IPS DF 6.9 (cell line): ENCODE data around the gene DMKN.
A peak's percentile ranks its signal among the peaks of the same experiment; 100 is the strongest.

Experiments used
- DNase-seq: peaks from one replicate; pipeline ENCODE4 v3.0.0-alpha.2; 2013; ENCODE audit warnings: low read depth, low spot score
- H3K27ac ChIP-seq: one replicate; pipeline ENCODE4 v1.5.1; 2013; ENCODE audit warnings: low read length, control low read depth
- H3K27me3 ChIP-seq: 2 replicates; pipeline ENCODE4 v1.6.1; 2013; ENCODE audit warnings: mild to moderate bottlenecking, low read length; ENCODE audit not compliant: control insufficient read depth, insufficient read depth
- H3K36me3 ChIP-seq: 2 replicates; pipeline ENCODE4 v1.6.1; 2013; ENCODE audit warnings: low read length; ENCODE audit not compliant: control insufficient read depth, insufficient read depth
- H3K4me1 ChIP-seq: 2 replicates; pipeline ENCODE4 v1.6.1; 2013; ENCODE audit warnings: low read length; ENCODE audit not compliant: control insufficient read depth, insufficient read depth
- H3K4me3 ChIP-seq: 2 replicates; pipeline ENCODE4 v1.5.1; 2013; ENCODE audit warnings: mild to moderate bottlenecking, low read length
- H3K9me3 ChIP-seq: 2 replicates; pipeline ENCODE4 v1.6.1; 2013; ENCODE audit warnings: low read length, inconsistent platforms; ENCODE audit not compliant: control insufficient read depth, insufficient read depth
- WGBS: extraction: QIAGEN DNeasy Blood & Tissue Kit; methylation state at CpG from one replicate; pipeline ENCODE4 v1.1.7; 2013; ENCODE audit warnings: mixed read lengths, missing lambda C conversion rate; ENCODE audit not compliant: insufficient read length, insufficient coverage; 5-methylcytosine and 5-hydroxymethylcytosine counted together

The DMKN gene

GRCh38 chr19:35546532-35546931 is 33.1 kb upstream of the DMKN start:
- no peaks in the 10 kb centered on the region for H3K9me3 ChIP-seq
- H3K36me3 ChIP-seq: peaks cover 21% of the 10 kb centered on the region
- no peak overlapping the region for H3K27ac ChIP-seq
- H3K27me3 ChIP-seq: no peaks in the 10 kb centered on the region
- DNase-seq: no peak
- WGBS: no CpG with 5 or more reads among the region's 8 CpGs
- H3K4me3 ChIP-seq: no peak overlapping the region; the same call in 1 of the 2 replicates
- H3K4me1 ChIP-seq: no peaks in the 10 kb centered on the region; the same call in 1 of the 2 replicates

- Histone ChIP-seq H3K27ac (no peak overlapping the region), H3K4me1 (no peaks in the 10 kb centered on the region; the same call in 1 of the 2 replicates), H3K36me3 (peaks cover 20% of the 10 kb centered on the region), H3K4me3 (peak overlapping the region; percentile 90), H3K27me3 (no peaks in the 10 kb centered on the region), H3K9me3 (no peaks in the 10 kb centered on the region)
- no peak for DNase-seq
- WGBS: no CpG with 5 or more reads among the region's 27 CpGs
Observed at GRCh38 chr19:35545855-35546381, 32.5 kb upstream of the DMKN start.

GRCh38 chr19:35545001-35545854 is 31.8 kb upstream of the DMKN start, which contains the start of gene TMEM147:
Gene TMEM147, plus strand, starts transcription at chr19:35545626. Its CDS starts 114 bp downstream, at chr19:35545740.
- H3K27me3 ChIP-seq: no peaks in the 10 kb centered on the region
- H3K27ac ChIP-seq: no peak within 1 kb of the TSS
- no peaks in the 10 kb centered on the region for H3K9me3 ChIP-seq
- H3K4me1 ChIP-seq: no peaks in the 10 kb centered on the region; the same call in 1 of the 2 replicates
- H3K4me3 ChIP-seq: peak within 1 kb of the TSS; percentile 90
- no CpG with 5 or more reads among the region's 85 CpGs for WGBS
- peaks cover 15% of the 10 kb centered on the region for H3K36me3 ChIP-seq
- DNase-seq: no peak

- Histone ChIP-seq H3K4me3 (peak overlapping the region; percentile 90), H3K36me3 (peaks cover 18% of the 10 kb centered on the region), H3K27ac (no peak overlapping the region), H3K27me3 (no peaks in the 10 kb centered on the region), H3K9me3 (no peaks in the 10 kb centered on the region), H3K4me1 (peaks cover 2% of the 10 kb centered on the region; the same call in 1 of the 2 replicates)
- no peak for DNase-seq
- no CpG with 5 or more reads among the region's 3 CpGs for WGBS
Observed at GRCh38 chr19:35544110-35544802, 30.8 kb upstream of the DMKN start.

- Histone ChIP-seq H3K4me1 (peaks cover 2% of the 10 kb centered on the region; the same call in 1 of the 2 replicates), H3K27ac (no peak overlapping the region), H3K36me3 (peaks cover 18% of the 10 kb centered on the region), H3K4me3 (no peak overlapping the region), H3K9me3 (no peaks in the 10 kb centered on the region), H3K27me3 (no peaks in the 10 kb centered on the region)
- WGBS: no CpG with 5 or more reads among the region's 15 CpGs
- no peak for DNase-seq
Observed at GRCh38 chr19:35543280-35544109, 30.0 kb upstream of the DMKN start.

- no peaks in the 10 kb centered on the region for H3K9me3 ChIP-seq
- no peak for DNase-seq
- H3K27me3 ChIP-seq: no peaks in the 10 kb centered on the region
- no peak overlapping the region for H3K4me3 ChIP-seq
- WGBS: no CpG with 5 or more reads among the region's 11 CpGs
- peaks cover 2% of the 10 kb centered on the region; the same call in 1 of the 2 replicates for H3K4me1 ChIP-seq
- no peak overlapping the region for H3K27ac ChIP-seq
- peaks cover 15% of the 10 kb centered on the region for H3K36me3 ChIP-seq
Observed at GRCh38 chr19:35542209-35542608, 28.8 kb upstream of the DMKN start.

GRCh38 chr19:35540356-35540927 is 27.0 kb upstream of the DMKN start:
- no peak for DNase-seq
- no peaks in the 10 kb centered on the region for H3K9me3 ChIP-seq
- no CpG with 5 or more reads among the region's 7 CpGs for WGBS

GRCh38 chr19:35539850-35540249 is 26.4 kb upstream of the DMKN start:
- no CpG with 5 or more reads among the region's 12 CpGs for WGBS
- peaks cover 12% of the 10 kb centered on the region; the same call in 1 of the 2 replicates for H3K36me3 ChIP-seq
- no peak overlapping the region for H3K27ac ChIP-seq
- no peaks in the 10 kb centered on the region for H3K9me3 ChIP-seq
- no peaks in the 10 kb centered on the region for H3K27me3 ChIP-seq
- H3K4me3 ChIP-seq: no peak overlapping the region
- no peak for DNase-seq
- peaks cover 4% of the 10 kb centered on the region for H3K4me1 ChIP-seq

More at GRCh38 chr19:35540356-35540927, 27.0 kb upstream of the DMKN start:
- no peak overlapping the region for H3K4me3 ChIP-seq
- no peak overlapping the region for H3K27ac ChIP-seq
- peaks cover 12% of the 10 kb centered on the region; the same call in 1 of the 2 replicates for H3K36me3 ChIP-seq
- peaks cover 4% of the 10 kb centered on the region for H3K4me1 ChIP-seq
- no peaks in the 10 kb centered on the region for H3K27me3 ChIP-seq

- Histone ChIP-seq H3K9me3 (no peaks in the 10 kb centered on the region), H3K27me3 (no peaks in the 10 kb centered on the region), H3K4me1 (peaks cover 4% of the 10 kb centered on the region), H3K27ac (no peak overlapping the region), H3K36me3 (peaks cover 12% of the 10 kb centered on the region; the same call in 1 of the 2 replicates), H3K4me3 (no peak overlapping the region)
- no CpG with 5 or more reads among the region's 6 CpGs for WGBS
- DNase-seq: no peak
Observed at GRCh38 chr19:35539314-35539713, 25.9 kb upstream of the DMKN start.
